Epithelial cell of esophagus (primary cell): ENCODE measurements around the gene ELAPOR1.

ENCODE experiments used
- DNase-seq: peaks from one replicate; pipeline ENCODE4 v3.0.0; 2010; ENCODE audit warnings: low read depth
- H3K4me3 ChIP-seq: 2 replicates; pipeline ENCODE4 v1.5.1; 2011; ENCODE audit warnings: mild to moderate bottlenecking, low read length, control low read depth
- CTCF ChIP-seq: IDR thresholded peaks from 2 replicates; pipeline ENCODE4 v1.5.1; 2011; ENCODE audit warnings: low read depth, mild to moderate bottlenecking, low read length, control low read depth, inconsistent platforms; ENCODE audit not compliant: insufficient read depth; ENCODE audit errors: missing control alignments

ELAPOR1 gene

GRCh38 chr1:109089242-109090015, 24.5 kb upstream of the ELAPOR1 start:
- peak overlapping the region; percentile 89 for H3K4me3 ChIP-seq
- TF ChIP-seq CTCF: peak; percentile 69
- DNase-seq: peak; percentile 74

GRCh38 chr1:109090196-109091077, 23.5 kb upstream of the ELAPOR1 start, which contains the start of gene TMEM167B:
Gene TMEM167B (plus strand): TSS chr1:109090764. CDS start chr1:109090873, 109 bp downstream.
- peak; percentile 97 for DNase-seq
- no peak for TF ChIP-seq CTCF
- H3K4me3 ChIP-seq: peak within 1 kb of the TSS; percentile 89

- TF ChIP-seq CTCF: no peak
- DNase-seq: peak; percentile 60
- peak overlapping the region; percentile 89 for H3K4me3 ChIP-seq
Observed at GRCh38 chr1:109091078-109091838, 22.7 kb upstream of the ELAPOR1 start.

- no peak for TF ChIP-seq CTCF
- DNase-seq: peak; percentile 33
Observed at GRCh38 chr1:109091839-109092193, 22.1 kb upstream of the ELAPOR1 start.

GRCh38 chr1:109094377-109094803, 19.5 kb upstream of the ELAPOR1 start:
- H3K4me3 ChIP-seq: no peak overlapping the region
- DNase-seq: no peak

More at GRCh38 chr1:109091839-109092193, 22.1 kb upstream of the ELAPOR1 start:
- peak overlapping the region; percentile 89 for H3K4me3 ChIP-seq

More at GRCh38 chr1:109094377-109094803, 19.5 kb upstream of the ELAPOR1 start:
- no peak for TF ChIP-seq CTCF
